SU-DHL-6 (cell line): Measurements from ENCODE around the gene BCL2L13.
A peak's percentile ranks its signal among the peaks of the same experiment; 100 is the strongest.

Source experiments
- H2AFZ ChIP-seq: fragments of 200-600 bp; sonication (generic); 2 replicates; pipeline ENCODE4 v1.6.1; 2014; ENCODE audit warnings: low read depth, mild to moderate bottlenecking, moderate library complexity, mixed read lengths, antibody characterized with exemption, low read length; ENCODE audit not compliant: severe bottlenecking
- H3F3A ChIP-seq: fragments of 200-600 bp; shearing (Covaris generic); 2 replicates; pipeline ENCODE4 v1.6.0; 2016; ENCODE audit warnings: antibody characterized with exemption, mild to moderate bottlenecking; ENCODE audit not compliant: insufficient read depth
- H3K27ac ChIP-seq: fragments of 200-600 bp; sonication (generic); 2 replicates; pipeline ENCODE4 v1.5.1; 2016; ENCODE audit warnings: low read depth, mild to moderate bottlenecking, low read length, moderate library complexity, mixed read lengths
- H3K27me3 ChIP-seq: fragments of 200-600 bp; sonication (generic), shearing (Covaris generic); 2 replicates; pipeline ENCODE4 v1.6.0; 2014; ENCODE audit warnings: mild to moderate bottlenecking, low read length
- H3K36me3 ChIP-seq: fragments of 200-600 bp; sonication (generic); 2 replicates; pipeline ENCODE4 v1.6.1; 2014; ENCODE audit warnings: mild to moderate bottlenecking, low read length, mixed read lengths
- H3K4me2 ChIP-seq: fragments of 300-600, 200-600 bp; shearing (Covaris generic), sonication (generic); 2 replicates; pipeline ENCODE4 v1.6.0; 2014; ENCODE audit warnings: low read length, low read depth, mild to moderate bottlenecking; ENCODE audit not compliant: poor library complexity, severe bottlenecking
- H3K4me3 ChIP-seq: fragments of 200-600 bp; sonication (generic); 2 replicates; pipeline ENCODE4 v1.5.1; 2014; ENCODE audit warnings: antibody characterized with exemption, low read length, mild to moderate bottlenecking, mixed read lengths; ENCODE audit not compliant: insufficient read depth, poor library complexity, severe bottlenecking
- H3K79me2 ChIP-seq: fragments of 200-600 bp; sonication (generic); 2 replicates; pipeline ENCODE4 v1.6.1; 2014; ENCODE audit warnings: mild to moderate bottlenecking, low read length, moderate library complexity; ENCODE audit not compliant: insufficient read depth
- H3K9ac ChIP-seq: fragments of 200-600 bp; sonication (generic); 2 replicates; pipeline ENCODE4 v1.7.0; 2014; ENCODE audit warnings: mild to moderate bottlenecking, low read length
- H3K9me2 ChIP-seq: fragments of 200-600 bp; sonication (generic); replicated peaks from 2 replicates; pipeline ENCODE4 v1.6.1; 2014; ENCODE audit warnings: low read length; ENCODE audit not compliant: insufficient read depth
- H3K9me3 ChIP-seq: fragments of 200-600 bp; sonication (generic); 2 replicates; pipeline ENCODE4 v1.6.1; 2014; ENCODE audit warnings: low read length, mixed read lengths; ENCODE audit not compliant: insufficient read depth
- H4K20me1 ChIP-seq: fragments of 200-600 bp; sonication (generic); 2 replicates; pipeline ENCODE4 v1.6.1; 2014; ENCODE audit warnings: low read depth, mild to moderate bottlenecking, antibody characterized with exemption, low read length, moderate library complexity, mixed read lengths
- CTCF ChIP-seq: fragments of 200-600 bp; sonication (generic); IDR thresholded peaks from one replicate; pipeline ENCODE4 v1.5.1; 2017; ENCODE audit warnings: antibody characterized with exemption, mild to moderate bottlenecking, low read length, moderate library complexity; ENCODE audit not compliant: insufficient read depth, poor library complexity, severe bottlenecking
- EZH2phosphoT487 ChIP-seq: fragments of 200-600 bp; sonication (generic), shearing (Covaris generic); conservative IDR thresholded peaks from 2 replicates; pipeline ENCODE4 v1.6.1; 2018; ENCODE audit warnings: mild to moderate bottlenecking, antibody characterized with exemption, low read length, moderate library complexity, mixed read lengths

Gene BCL2L13

DNA sequence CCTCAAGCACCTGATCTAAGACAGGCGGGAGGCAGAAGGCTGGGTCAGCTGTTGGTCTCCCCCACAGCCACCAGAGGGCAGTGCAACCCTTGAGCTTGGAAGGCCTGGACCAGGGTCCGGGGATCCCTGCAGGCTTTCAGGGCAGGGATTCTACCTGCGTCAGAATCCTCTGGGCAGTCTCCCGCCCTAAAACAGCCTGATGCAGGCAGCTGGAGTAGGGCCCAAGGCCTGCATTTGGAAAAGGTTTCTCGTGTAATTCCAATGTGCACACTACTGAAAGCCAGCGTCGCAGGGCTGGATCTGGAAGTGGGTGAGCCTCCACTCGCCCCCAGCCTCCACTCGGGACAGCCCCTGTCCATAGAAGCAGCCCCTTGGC, 104.0 kb downstream of the BCL2L13 start:
- Histone ChIP-seq H3F3A (no peaks in the 10 kb centered on the region), H3K4me2 (no peak overlapping the region), H3K4me3 (no peak overlapping the region), H3K9me2 (no peaks in the 10 kb centered on the region), H3K9ac (no peak overlapping the region), H3K36me3 (no peaks in the 10 kb centered on the region), H3K27me3 (no peaks in the 10 kb centered on the region), H3K79me2 (no peaks in the 10 kb centered on the region), H3K27ac (no peak overlapping the region), H4K20me1 (no peaks in the 10 kb centered on the region), H2AFZ (no peak overlapping the region), H3K9me3 (no peaks in the 10 kb centered on the region)
- TF ChIP-seq CTCF, result peak; percentile 24
- TF ChIP-seq EZH2phosphoT487, result no peak

- Histone ChIP-seq H2AFZ (no peak overlapping the region), H3K27ac (no peak overlapping the region), H4K20me1 (no peaks in the 10 kb centered on the region), H3K9me2 (no peaks in the 10 kb centered on the region), H3K9ac (no peak overlapping the region), H3F3A (no peaks in the 10 kb centered on the region), H3K36me3 (no peaks in the 10 kb centered on the region), H3K4me3 (no peak overlapping the region), H3K79me2 (no peaks in the 10 kb centered on the region), H3K27me3 (no peaks in the 10 kb centered on the region), H3K9me3 (no peaks in the 10 kb centered on the region), H3K4me2 (no peak overlapping the region)
- no peak for TF ChIP-seq CTCF
- no peak for TF ChIP-seq EZH2phosphoT487
These were observed 105.3 kb downstream of the BCL2L13 start for GRCh38 chr22:17743661-17744411.

DNA sequence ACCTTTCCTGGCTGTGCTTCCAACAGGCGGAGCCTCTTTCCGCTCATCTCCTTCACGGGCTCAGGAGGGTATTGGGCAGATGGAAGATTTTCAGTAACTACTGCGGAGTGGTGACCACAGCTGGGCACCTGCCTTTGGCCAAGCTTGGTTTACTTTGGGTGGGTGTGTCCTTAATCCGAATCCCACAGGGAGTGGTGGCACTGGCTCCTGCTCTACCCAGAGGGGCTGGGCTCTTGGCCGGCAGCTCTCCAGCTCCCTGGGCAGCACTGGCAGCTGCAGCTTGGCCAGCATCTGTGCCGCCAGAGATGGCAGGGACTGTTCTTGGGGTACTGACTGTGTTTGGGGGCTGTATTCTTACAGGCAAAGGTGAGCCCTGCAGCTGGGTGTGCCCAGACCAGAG, 105.9 kb downstream of the BCL2L13 start:
- no peaks in the 10 kb centered on the region for H3K36me3 ChIP-seq
- TF ChIP-seq EZH2phosphoT487, result no peak
- TF ChIP-seq CTCF, result no peak
- no peaks in the 10 kb centered on the region for H4K20me1 ChIP-seq
- H2AFZ ChIP-seq, result no peak overlapping the region
- H3K27ac ChIP-seq, result no peak overlapping the region
- no peak overlapping the region for H3K4me2 ChIP-seq
- H3K79me2 ChIP-seq, result no peaks in the 10 kb centered on the region
- H3K4me3 ChIP-seq, result no peak overlapping the region
- H3F3A ChIP-seq, result no peaks in the 10 kb centered on the region
- no peaks in the 10 kb centered on the region for H3K9me2 ChIP-seq
- H3K9ac ChIP-seq, result no peak overlapping the region
- no peaks in the 10 kb centered on the region for H3K9me3 ChIP-seq
- no peaks in the 10 kb centered on the region for H3K27me3 ChIP-seq
